PC-9 (cell line): ENCODE results near the gene EGFR. TPM values are rescaled to one million over a fixed set of nuclear protein-coding genes. Genes with fewer than 3 reads are reported as not detected.
A peak's percentile ranks its signal among the peaks of the same experiment; 100 is the strongest.

Source experiments
- BruUV-seq: library from RNA; stranded (reverse); fragments of 400-500 nt; replicated peaks from 2 replicates; lab custom pipeline; 2021; lab: Mats Ljungman, UMichigan
- CTCF ChIA-PET: fragments of 300-600 bp; sonication (Branson Sonifier 250); formaldehyde crosslinking; loops from one replicate; lab custom pipeline; 2022; ENCODE audit warnings: antibody characterized with exemption; lab: Charles Lee
- POLR2A ChIA-PET: fragments of 300-600 bp; sonication (Branson Sonifier 250); formaldehyde crosslinking; loops from one replicate; lab custom pipeline; 2022; ENCODE audit warnings: antibody characterized with exemption; ENCODE audit not compliant: unreplicated experiment; lab: Charles Lee
- DNase-seq, 2 experiments: peaks; one replicate each; pipeline versions ENCODE4 v3.0.0 to v3.0.0-alpha.2; 2015 to 2022; ENCODE audit warnings: mixed read lengths in 1 of 2
- H2AFZ ChIP-seq: fragments of 200-600 bp; sonication (generic); 2 replicates; pipeline ENCODE4 v1.8.1; 2017; ENCODE audit warnings: antibody characterized with exemption
- H3F3A ChIP-seq: fragments of 200-600 bp; sonication (generic); 2 replicates; pipeline ENCODE4 v1.8.1; 2017; ENCODE audit warnings: antibody characterized with exemption, mild to moderate bottlenecking, low read depth; ENCODE audit not compliant: insufficient read depth
- H3K27ac ChIP-seq: fragments of 200-600 bp; sonication (generic); 2 replicates; pipeline ENCODE4 v1.6.1; 2016; ENCODE audit warnings: mixed run types
- H3K27me3 ChIP-seq: fragments of 200-600 bp; sonication (generic); 2 replicates; pipeline ENCODE4 v1.6.1; 2016; ENCODE audit warnings: low read depth, mixed run types; ENCODE audit not compliant: insufficient read depth
- H3K36me3 ChIP-seq: fragments of 200-600 bp; sonication (generic); 2 replicates; pipeline ENCODE4 v1.6.1; 2016; ENCODE audit warnings: low read depth, mixed run types
- H3K4me1 ChIP-seq: fragments of 200-600 bp; sonication (generic); replicated peaks from 2 replicates; pipeline ENCODE4 v1.6.1; 2016; ENCODE audit warnings: mixed run types; ENCODE audit not compliant: insufficient read depth
- H3K4me2 ChIP-seq: fragments of 200-600 bp; sonication (generic); 2 replicates; pipeline ENCODE4 v1.6.1; 2017; ENCODE audit warnings: mixed run types
- H3K4me3 ChIP-seq: fragments of 200-600 bp; sonication (generic); 2 replicates; pipeline ENCODE4 v1.6.1; 2016; ENCODE audit warnings: mixed run types
- H3K79me2 ChIP-seq: fragments of 200-600 bp; sonication (generic); 2 replicates; pipeline ENCODE4 v1.6.1; 2017; ENCODE audit warnings: low read depth, mixed run types
- H3K9me2 ChIP-seq: fragments of 200-600 bp; sonication (generic); 2 replicates; pipeline ENCODE4 v1.8.1; 2017; ENCODE audit warnings: mild to moderate bottlenecking; ENCODE audit not compliant: insufficient read depth
- H3K9me3 ChIP-seq: fragments of 200-600 bp; sonication (generic); 2 replicates; pipeline ENCODE4 v1.8.1; 2016; ENCODE audit warnings: low read depth; ENCODE audit not compliant: insufficient read depth
- H4K20me1 ChIP-seq: fragments of 200-600 bp; sonication (generic); 2 replicates; pipeline ENCODE4 v1.8.1; 2017; ENCODE audit not compliant: insufficient read depth
- EZH2 ChIP-seq: fragments of 200-600 bp; sonication (generic); IDR thresholded peaks from 2 replicates; pipeline ENCODE4 v1.8.0; 2017; ENCODE audit warnings: antibody characterized with exemption, low read depth
- intact Hi-C: fragments of 100-400 bp; cut with micrococcal nuclease; formaldehyde crosslinking; loops from one replicate; pipeline ENCODE4 v1.10.0; 2022; ENCODE audit not compliant: unreplicated experiment
- total RNA-seq: library from RNA; stranded (reverse); gene quantifications from 2 replicates; pipeline ENCODE4 v1.2.3, GENCODE V29; 2021
- TF ChIP-seq, protein P1 (sequence below): fragments of 200-600 bp; sonication (generic); conservative IDR thresholded peaks from 2 replicates; pipeline ENCODE4 v1.6.1; 2017; ENCODE audit warnings: mixed run types, antibody characterized with exemption, mild to moderate bottlenecking, moderate library complexity

EGFR gene
- total RNA-seq, 1 experiment from 2014 or later = 342 TPM

DNA sequence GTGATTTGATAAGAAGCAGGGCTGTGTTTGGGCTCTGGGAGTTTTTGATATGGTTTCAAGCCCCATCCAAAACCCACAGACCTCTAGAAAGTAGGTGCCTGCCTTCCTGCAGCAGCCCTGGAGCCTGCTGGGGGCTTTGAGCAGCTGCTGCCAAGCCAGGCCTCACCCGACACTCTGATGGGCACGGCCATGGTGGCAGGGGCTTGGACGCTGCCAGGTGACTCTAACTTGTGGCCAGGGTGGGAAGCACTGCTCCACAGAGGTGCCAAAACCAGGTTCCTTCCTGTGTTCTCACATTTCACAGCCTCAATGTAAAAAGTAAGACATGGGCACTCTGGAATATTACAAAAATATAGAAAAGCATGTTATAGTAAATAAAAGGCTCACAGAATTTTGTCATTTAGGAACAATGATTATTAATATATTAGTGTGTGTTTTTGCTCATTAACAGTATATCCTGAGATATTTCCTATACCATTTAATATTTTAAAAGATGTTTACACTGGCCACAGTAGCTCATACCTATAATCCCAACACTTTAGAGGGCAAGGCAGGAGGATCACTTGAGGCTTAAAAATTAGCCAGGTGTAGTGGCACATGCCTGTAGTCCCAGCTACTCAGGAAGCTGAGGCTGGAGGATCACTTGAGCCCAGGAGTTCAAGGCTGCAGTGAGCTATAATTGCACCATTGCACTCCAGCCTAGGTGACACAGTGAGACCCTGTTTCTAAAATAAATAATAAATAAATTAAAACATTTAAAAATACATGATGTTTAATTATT lies 95.1 kb downstream of the EGFR start:
- Histone ChIP-seq H3K79me2 (peaks cover 96% of the 10 kb centered on the region), H3K9me3 (no peaks in the 10 kb centered on the region)

DNA sequence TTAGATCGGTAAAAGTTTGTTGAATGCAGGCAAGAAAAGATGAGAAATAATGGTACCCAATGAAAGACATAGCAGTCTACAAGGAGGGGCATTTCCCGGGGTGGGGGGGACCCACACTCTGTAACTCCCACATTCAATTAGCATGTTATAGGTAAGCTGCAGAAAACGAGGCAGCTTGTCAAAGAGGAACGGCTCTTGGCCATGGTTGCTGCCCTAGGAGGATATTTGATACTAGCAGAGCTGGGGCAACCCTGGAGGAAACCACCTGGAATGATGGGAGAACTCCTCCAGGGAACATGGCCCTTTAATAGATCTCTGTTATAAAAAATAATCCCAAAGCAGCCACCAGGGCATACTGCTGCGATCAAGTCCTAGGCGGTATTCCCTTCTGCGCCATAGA lies 98.5 kb downstream of the EGFR start:
- intact Hi-C loops = no loop called here

More for the DNA sequence above, 95.1 kb downstream of the EGFR start:
- ChIA-PET CTCF (interaction anchor here (0.6 to 1.0 kb wide), 2 partner anchors 19 to 34 kb away, joined by 3 read pairs; no protein-coding TSS in a partner anchor), POLR2A (interaction anchor here (1.2 kb wide), 1 partner anchor 326 kb away, joined by 4 read pairs; no protein-coding TSS in a partner anchor)
- BruUV-seq = no TSS peak
- no peak for TF ChIP-seq EZH2
- TF ChIP-seq, protein P1, sequence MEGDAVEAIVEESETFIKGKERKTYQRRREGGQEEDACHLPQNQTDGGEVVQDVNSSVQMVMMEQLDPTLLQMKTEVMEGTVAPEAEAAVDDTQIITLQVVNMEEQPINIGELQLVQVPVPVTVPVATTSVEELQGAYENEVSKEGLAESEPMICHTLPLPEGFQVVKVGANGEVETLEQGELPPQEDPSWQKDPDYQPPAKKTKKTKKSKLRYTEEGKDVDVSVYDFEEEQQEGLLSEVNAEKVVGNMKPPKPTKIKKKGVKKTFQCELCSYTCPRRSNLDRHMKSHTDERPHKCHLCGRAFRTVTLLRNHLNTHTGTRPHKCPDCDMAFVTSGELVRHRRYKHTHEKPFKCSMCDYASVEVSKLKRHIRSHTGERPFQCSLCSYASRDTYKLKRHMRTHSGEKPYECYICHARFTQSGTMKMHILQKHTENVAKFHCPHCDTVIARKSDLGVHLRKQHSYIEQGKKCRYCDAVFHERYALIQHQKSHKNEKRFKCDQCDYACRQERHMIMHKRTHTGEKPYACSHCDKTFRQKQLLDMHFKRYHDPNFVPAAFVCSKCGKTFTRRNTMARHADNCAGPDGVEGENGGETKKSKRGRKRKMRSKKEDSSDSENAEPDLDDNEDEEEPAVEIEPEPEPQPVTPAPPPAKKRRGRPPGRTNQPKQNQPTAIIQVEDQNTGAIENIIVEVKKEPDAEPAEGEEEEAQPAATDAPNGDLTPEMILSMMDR = no peak
- peaks cover 31% of the 10 kb centered on the region for H3K4me1 ChIP-seq
- DNase-seq = no peak
- no peaks in the 10 kb centered on the region for H3K9me2 ChIP-seq
- H3K36me3 ChIP-seq = 0 out of 2 replicates have a peak, but pooled peaks cover 29% of the 10 kb centered on the region
- intact Hi-C loops = no loop called here
- H3K27ac ChIP-seq = peak overlapping the region; percentile 10; the same call in 1 of the 2 replicates
- H3F3A ChIP-seq = peaks cover 91% of the 10 kb centered on the region
- no peak overlapping the region for H3K4me3 ChIP-seq
- H3K4me2 ChIP-seq = no peak overlapping the region
- H2AFZ ChIP-seq = no peak overlapping the region
- 0 out of 2 replicates have a peak, but pooled peaks cover 4% of the 10 kb centered on the region for H4K20me1 ChIP-seq
- no peaks in the 10 kb centered on the region for H3K27me3 ChIP-seq

DNA sequence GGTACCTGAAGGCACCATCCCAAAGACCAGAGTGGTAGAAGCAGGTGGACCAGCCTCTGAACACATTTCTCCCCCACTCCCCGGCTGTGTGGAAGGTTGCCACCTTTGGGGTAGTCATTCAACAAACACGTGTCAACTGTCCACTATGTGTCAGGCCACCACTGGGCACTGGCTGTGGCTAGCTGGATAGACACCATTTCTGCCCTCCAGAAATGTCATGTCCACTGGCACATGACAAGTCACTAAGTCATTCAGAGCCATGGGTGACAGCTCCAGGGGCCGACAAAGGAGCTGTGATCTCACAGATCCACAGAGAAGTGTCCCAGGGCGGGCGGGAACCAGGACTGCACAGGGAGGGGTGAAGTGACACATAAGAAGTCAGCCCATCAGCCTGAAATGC lies 99.6 kb downstream of the EGFR start:
- Histone ChIP-seq H3K4me1 (peaks cover 57% of the 10 kb centered on the region), H3K9me2 (no peaks in the 10 kb centered on the region), H2AFZ (no peak overlapping the region), H4K20me1 (no peaks in the 10 kb centered on the region), H3K4me2 (no peak overlapping the region), H3F3A (peaks cover 91% of the 10 kb centered on the region), H3K79me2 (peaks cover 92% of the 10 kb centered on the region), H3K36me3 (peaks cover 43% of the 10 kb centered on the region), H3K9me3 (no peaks in the 10 kb centered on the region), H3K27me3 (no peaks in the 10 kb centered on the region), H3K27ac (peak overlapping the region; percentile 79), H3K4me3 (no peak overlapping the region)
- ChIA-PET CTCF (interaction anchor here (1.6 kb wide), 1 partner anchor 43 kb away, joined by 6 read pairs; no protein-coding TSS in a partner anchor), POLR2A (no interaction called here)
- intact Hi-C loops = no loop called here
- BruUV-seq = no TSS peak
- TF ChIP-seq, protein P1 = no peak
- no peak for TF ChIP-seq EZH2
- DNase-seq = no peak

More for the DNA sequence above, 98.5 kb downstream of the EGFR start:
- POLR2A ChIA-PET = interaction anchor here (0.7 kb wide), 1 partner anchor 184 kb away, joined by 7 read pairs; no protein-coding TSS in a partner anchor
- Histone ChIP-seq H3K4me1 (peaks cover 46% of the 10 kb centered on the region), H3K27me3 (no peaks in the 10 kb centered on the region), H2AFZ (no peak overlapping the region), H3K9me2 (no peaks in the 10 kb centered on the region), H3K4me2 (no peak overlapping the region), H3K79me2 (peaks cover 92% of the 10 kb centered on the region), H3K9me3 (no peaks in the 10 kb centered on the region), H3K36me3 (peaks cover 35% of the 10 kb centered on the region), H4K20me1 (no peaks in the 10 kb centered on the region), H3K4me3 (no peak overlapping the region), H3K27ac (no peak overlapping the region), H3F3A (peaks cover 95% of the 10 kb centered on the region)
- CTCF ChIA-PET = no interaction called here
- BruUV-seq = no TSS peak
- TF ChIP-seq EZH2 = no peak
- TF ChIP-seq, protein P1 = no peak
- no peak for DNase-seq
